Lower leg skin (tissue), 4 donors: ENCODE measurements around the gene RUNX2. TPM values are rescaled to one million over a fixed set of nuclear protein-coding genes. Genes with fewer than 3 reads are reported as not detected.
A peak's percentile ranks its signal among the peaks of the same experiment; 100 is the strongest.

Experiments
- DNase-seq, 2 donors: peaks; one replicate each; pipeline ENCODE4 v3.0.0-alpha.2; 2019; ENCODE audit warnings: low spot score in 2 of 2
- H3K4me3 ChIP-seq: fragments of 200-600 bp; sonication (generic); 2 replicates; pipeline ENCODE4 v1.5.1; 2017; ENCODE audit warnings: mild to moderate bottlenecking, low read depth; ENCODE audit not compliant: poor library complexity, severe bottlenecking
- CTCF ChIP-seq, 3 donors: fragments of 450-650 bp; IDR thresholded peaks; one replicate each; pipeline ENCODE4 v1.5.1; 2016; ENCODE audit warnings: antibody characterized with exemption in 3 of 3, mild to moderate bottlenecking in 3 of 3, moderate library complexity in 2 of 3
- POLR2A ChIP-seq, 2 donors: fragments of 450-650 bp; IDR thresholded peaks; one replicate each; pipeline ENCODE4 v1.6.1; 2016 to 2017; ENCODE audit warnings: antibody characterized with exemption in 2 of 2, mild to moderate bottlenecking in 1 of 2, moderate library complexity in 1 of 2
- WGBS, 2 donors: methylation state at CpG; one replicate each; pipeline ENCODE4 v1.1.5; 2018; 5-methylcytosine and 5-hydroxymethylcytosine counted together
- intact Hi-C: fragments of 100-400 bp; cut with DNase I; formaldehyde crosslinking; loops from one replicate; pipeline ENCODE4 v1.15.0; 2023; ENCODE audit warnings: low total_unique reads
- total RNA-seq, 4 donors: library from RNA; depleted of rRNA; stranded (reverse); fragments of >200 nt; gene quantifications; one replicate each; pipeline ENCODE4 v1.1.0, GENCODE V29; 2016

RUNX2 gene
- total RNA-seq, 4 donors from 2014 or later, result 1.8 to 4.8 (median 3.1) TPM

GRCh38 chr6:45645302-45645701 lies 317.2 kb downstream of the RUNX2 start:
- no peak for DNase-seq
- WGBS, 2 donors, result 86 to 90% methylated on average over 3 of the region's 3 CpGs
- no peak for TF ChIP-seq POLR2A (IDR thresholded peaks at IDR 0.05)
- no peak for TF ChIP-seq CTCF (IDR thresholded peaks at IDR 0.05)
- H3K4me3 ChIP-seq, result no peak overlapping the region
- intact Hi-C loops, result no loop called here

- intact Hi-C loops, result no loop called here
- no peak overlapping the region for H3K4me3 ChIP-seq
- DNase-seq, result no peak
- TF ChIP-seq POLR2A (IDR thresholded peaks at IDR 0.05), result no peak
- TF ChIP-seq CTCF (IDR thresholded peaks at IDR 0.05), result no peak
- 79 to 87% methylated on average over 7 of the region's 7 CpGs for WGBS, 2 donors
Measured at GRCh38 chr6:45647341-45648261, 319.5 kb downstream of the RUNX2 start.

- H3K4me3 ChIP-seq, result no peak overlapping the region
- TF ChIP-seq POLR2A (IDR thresholded peaks at IDR 0.05) (no peak), CTCF (IDR thresholded peaks at IDR 0.05) (no peak)
- intact Hi-C loops, result no loop called here
- no peak for DNase-seq
- 89 to 90% methylated on average over 5 of the region's 5 CpGs for WGBS, 2 donors
Measured at GRCh38 chr6:45648262-45648620, 320.1 kb downstream of the RUNX2 start.

- WGBS, 2 donors, result 69 to 87% methylated on average over 3 of the region's 3 CpGs
- no peak overlapping the region for H3K4me3 ChIP-seq
- intact Hi-C loops, result no loop called here
- DNase-seq, result peak in 1 of 2 donors; percentile 32
- TF ChIP-seq POLR2A (IDR thresholded peaks at IDR 0.05), result no peak
- no peak for TF ChIP-seq CTCF (IDR thresholded peaks at IDR 0.05)
Measured at GRCh38 chr6:45650524-45651135, 322.5 kb downstream of the RUNX2 start.

GRCh38 chr6:45651301-45651700 lies 323.2 kb downstream of the RUNX2 start:
- no peak for DNase-seq
- WGBS, 2 donors, result 96 to 100% methylated on average over 3 of the region's 3 CpGs
- intact Hi-C loops, result no loop called here
- TF ChIP-seq POLR2A (IDR thresholded peaks at IDR 0.05) (no peak), CTCF (IDR thresholded peaks at IDR 0.05) (no peak)
- H3K4me3 ChIP-seq, result no peak overlapping the region
